HEK293 (cell line): ENCODE measurements around the gene ZNF609.

Experiments used
- CTCF ChIA-PET: fragments of 350-600 bp; formaldehyde crosslinking; extraction: SDS; loops from one replicate; lab custom pipeline; 2021; ENCODE audit warnings: antibody characterized with exemption; lab: Yijun Ruan, JAX
- POLR2A ChIA-PET: fragments of 300-600 bp; formaldehyde crosslinking; extraction: SDS; loops from one replicate; lab custom pipeline; 2020; ENCODE audit warnings: antibody characterized with exemption, inconsistent platforms; lab: Yijun Ruan, JAX
- H3K27ac ChIP-seq: fragments of 200-500 bp; sonication (Bioruptor generic); 2 replicates; pipeline ENCODE4 v1.5.1; 2014; ENCODE audit warnings: low read depth, low read length, control low read depth, inconsistent platforms; ENCODE audit errors: extremely low read depth
- H3K36me3 ChIP-seq, 2 experiments: fragments of 200-500 bp in 1 of 2; sonication (Bioruptor generic) in 1 of 2; 1 replicate in 1 of 2; 2 replicates in 1 of 2; pipeline ENCODE4 v1.5.1; 2014 to 2017; ENCODE audit warnings: inconsistent platforms in 2 of 2, low read length in 2 of 2; ENCODE audit not compliant: control insufficient read depth in 2 of 2, insufficient read depth in 1 of 2
- H3K4me1 ChIP-seq: fragments of 200-500 bp; sonication (Bioruptor generic); 2 replicates; pipeline ENCODE4 v1.5.1; 2014; ENCODE audit warnings: mild to moderate bottlenecking, low read length, inconsistent platforms; ENCODE audit not compliant: control insufficient read depth, insufficient read depth
- H3K4me3 ChIP-seq: 2 replicates; pipeline ENCODE4 v1.5.1; 2011; ENCODE audit warnings: low read depth, mild to moderate bottlenecking, control low read depth, low read length, moderate library complexity
- H3K9me3 ChIP-seq: fragments of 200-500 bp; sonication (Bioruptor generic); 2 replicates; pipeline ENCODE4 v1.5.1; 2014; ENCODE audit warnings: low read depth, low read length, inconsistent platforms; ENCODE audit not compliant: control insufficient read depth, insufficient read depth
- INSM2 ChIP-seq: fragments of 450-650 bp; formaldehyde crosslinking; IDR thresholded peaks from 2 replicates; pipeline ENCODE4 v1.5.1; 2016; ENCODE audit warnings: missing biosample characterization, missing genetic modification characterization
- OSR2 ChIP-seq: fragments of 450-650 bp; formaldehyde crosslinking; IDR thresholded peaks from 2 replicates; pipeline ENCODE4 v1.5.1; 2016; ENCODE audit warnings: missing biosample characterization, missing genetic modification characterization
- ZNF184 ChIP-seq: fragments of 450-650 bp; IDR thresholded peaks from 2 replicates; pipeline ENCODE4 v1.5.1; 2018; ENCODE audit warnings: missing biosample characterization, mild to moderate bottlenecking, missing genetic modification characterization
- ZNF280D ChIP-seq: fragments of 450-650 bp; formaldehyde crosslinking; IDR thresholded peaks from 2 replicates; pipeline ENCODE4 v1.5.1; 2016; ENCODE audit warnings: missing biosample characterization, missing genetic modification characterization
- ZNF324 ChIP-seq: fragments of 450-650 bp; formaldehyde crosslinking; IDR thresholded peaks from 2 replicates; pipeline ENCODE4 v1.5.1; 2016; ENCODE audit warnings: missing biosample characterization, missing genetic modification characterization
- ZNF416 ChIP-seq: fragments of 450-650 bp; formaldehyde crosslinking; IDR thresholded peaks from 2 replicates; pipeline ENCODE4 v1.5.1; 2016; ENCODE audit warnings: missing biosample characterization, missing genetic modification characterization
- ZNF426 ChIP-seq: fragments of 450-650 bp; formaldehyde crosslinking; IDR thresholded peaks from 2 replicates; pipeline ENCODE4 v1.5.1; 2017; ENCODE audit warnings: missing biosample characterization, missing genetic modification characterization, mild to moderate bottlenecking, inconsistent platforms, moderate library complexity
- ZNF510 ChIP-seq: fragments of 450-650 bp; formaldehyde crosslinking; IDR thresholded peaks from 2 replicates; pipeline ENCODE4 v1.5.1; 2018; ENCODE audit warnings: mild to moderate bottlenecking, missing genetic modification characterization, missing biosample characterization; ENCODE audit not compliant: insufficient replicate concordance
- ZNF549 ChIP-seq: fragments of 450-650 bp; IDR thresholded peaks from 2 replicates; pipeline ENCODE4 v1.5.1; 2018; ENCODE audit warnings: missing biosample characterization, missing genetic modification characterization, mild to moderate bottlenecking, inconsistent platforms, moderate library complexity
- ZNF580 ChIP-seq: fragments of 450-650 bp; formaldehyde crosslinking; IDR thresholded peaks from 2 replicates; pipeline ENCODE4 v1.5.1; 2016; ENCODE audit warnings: missing biosample characterization, missing genetic modification characterization
- ZNF600 ChIP-seq: fragments of 450-650 bp; formaldehyde crosslinking; IDR thresholded peaks from 2 replicates; pipeline ENCODE4 v1.5.1; 2016; ENCODE audit warnings: missing biosample characterization, missing genetic modification characterization
- ZNF610 ChIP-seq: fragments of 450-650 bp; formaldehyde crosslinking; IDR thresholded peaks from 2 replicates; pipeline ENCODE4 v1.5.1; 2016; ENCODE audit warnings: missing biosample characterization, missing genetic modification characterization, borderline replicate concordance
- ZNF623 ChIP-seq: fragments of 450-650 bp; formaldehyde crosslinking; IDR thresholded peaks from 2 replicates; pipeline ENCODE4 v1.5.1; 2016; ENCODE audit warnings: missing biosample characterization, missing genetic modification characterization
- ZNF654 ChIP-seq: fragments of 450-650 bp; formaldehyde crosslinking; IDR thresholded peaks from 2 replicates; pipeline ENCODE4 v1.5.1; 2016; ENCODE audit warnings: low read depth, missing biosample characterization, missing genetic modification characterization
- ZNF785 ChIP-seq: fragments of 450-650 bp; formaldehyde crosslinking; IDR thresholded peaks from 2 replicates; pipeline ENCODE4 v1.5.1; 2016; ENCODE audit warnings: missing biosample characterization, missing genetic modification characterization

ZNF609 gene

GRCh38 chr15:64619880-64620839 lies 159.8 kb downstream of the ZNF609 start:
- no peak overlapping the region for H3K4me3 ChIP-seq
- H3K36me3 ChIP-seq, result peaks cover 0 to 5% of the 10 kb centered on the region in 2 experiments; a peak in 2 of 3 replicates
- no peaks in the 10 kb centered on the region for H3K9me3 ChIP-seq
- H3K4me1 ChIP-seq, result no peaks in the 10 kb centered on the region
- TF ChIP-seq ZNF654 (tag by site-specific recombination) (no peak), ZNF280D (tag by site-specific recombination) (no peak), ZNF600 (no peak), ZNF549 (tag by site-specific recombination) (no peak), ZNF610 (tag by site-specific recombination) (no peak), ZNF426 (tag by site-specific recombination) (no peak), ZNF184 (tag by site-specific recombination) (no peak), ZNF324 (tag by site-specific recombination) (no peak), ZNF580 (tag by site-specific recombination) (no peak), INSM2 (tag by site-specific recombination) (no peak), ZNF416 (no peak), ZNF785 (no peak), ZNF510 (tag by site-specific recombination) (no peak)
- CTCF ChIA-PET, result interaction anchor here (0.6 to 0.8 kb wide), 3 partner anchors 16 to 414 kb away, joined by 3 read pairs; no protein-coding TSS in a partner anchor
- H3K27ac ChIP-seq, result no peak overlapping the region
- POLR2A ChIA-PET, result no interaction called here

GRCh38 chr15:64621056-64621455 lies 160.7 kb downstream of the ZNF609 start:
- no peak overlapping the region for H3K27ac ChIP-seq
- peaks cover 0 to 5% of the 10 kb centered on the region in 2 experiments; a peak in 2 of 3 replicates for H3K36me3 ChIP-seq
- no peak for TF ChIP-seq ZNF623 (tag by site-specific recombination)
- TF ChIP-seq OSR2, result 0 out of 2 replicates have a peak, but pooled peaks have one; percentile 16
- no peak overlapping the region for H3K4me3 ChIP-seq
- ChIA-PET POLR2A (no interaction called here), CTCF (interaction anchor here (0.6 kb wide), 1 partner anchor 304 kb away, joined by 3 read pairs; no protein-coding TSS in a partner anchor)
- H3K9me3 ChIP-seq, result no peaks in the 10 kb centered on the region
- H3K4me1 ChIP-seq, result no peaks in the 10 kb centered on the region
